PC-3 (cell line): ENCODE results near the gene LUZP1. TPM values are rescaled to one million over a fixed set of nuclear protein-coding genes. Genes with fewer than 3 reads are reported as not detected.

Experiments
- ATAC-seq: fragments of 200-7000 bp; cut with Tn5 transposase; 2 replicates; pipeline ENCODE4 v1.9.1; 2020; ENCODE audit warnings: mild to moderate bottlenecking, moderate library complexity
- BruUV-seq: library from RNA; stranded (reverse); fragments of 400-500 nt; replicated peaks from 2 replicates; lab custom pipeline; 2021; lab: Mats Ljungman, UMichigan
- CTCF ChIA-PET: fragments of 300-600 bp; sonication (Branson Sonifier 250); formaldehyde crosslinking; loops from one replicate; lab custom pipeline; 2022; ENCODE audit warnings: antibody characterized with exemption; lab: Charles Lee
- POLR2A ChIA-PET: fragments of 300-600 bp; sonication (Branson Sonifier 250); formaldehyde crosslinking; loops from one replicate; lab custom pipeline; 2022; ENCODE audit warnings: antibody characterized with exemption; ENCODE audit not compliant: unreplicated experiment; lab: Charles Lee
- DNase-seq: peaks from one replicate; pipeline ENCODE4 v3.0.0-alpha.2; 2015
- H2AFZ ChIP-seq: fragments of 300-600 bp; sonication (generic); 2 replicates; pipeline ENCODE4 v1.6.0; 2016; ENCODE audit warnings: antibody characterized with exemption, low read length
- H3F3A ChIP-seq: fragments of 300-600 bp; sonication (generic); one replicate; pipeline ENCODE4 v1.6.0; 2017; ENCODE audit warnings: antibody characterized with exemption, low read length, control low read depth, mild to moderate bottlenecking; ENCODE audit not compliant: unreplicated experiment
- H3K27ac ChIP-seq: fragments of 300-600 bp; sonication (generic); 2 replicates; pipeline ENCODE4 v1.5.1; 2016; ENCODE audit warnings: mild to moderate bottlenecking, low read length
- H3K27me3 ChIP-seq: fragments of 300-600 bp; sonication (generic); 2 replicates; pipeline ENCODE4 v1.6.1; 2016; ENCODE audit warnings: low read length, mixed read lengths
- H3K36me3 ChIP-seq: fragments of 300-600 bp; sonication (generic); 2 replicates; pipeline ENCODE4 v1.6.1; 2016; ENCODE audit warnings: low read depth, mixed run types, low read length, mixed read lengths
- H3K4me1 ChIP-seq: fragments of 300-600 bp; sonication (generic); 2 replicates; pipeline ENCODE4 v1.5.1; 2016; ENCODE audit warnings: low read length; ENCODE audit not compliant: insufficient read depth
- H3K4me2 ChIP-seq: fragments of 300-600 bp; sonication (generic); 2 replicates; pipeline ENCODE4 v1.6.0; 2016; ENCODE audit warnings: low read length
- H3K4me3 ChIP-seq: fragments of 300-600 bp; sonication (generic); 2 replicates; pipeline ENCODE4 v1.5.1; 2016; ENCODE audit warnings: mild to moderate bottlenecking, low read length, mixed read lengths
- H3K79me2 ChIP-seq: fragments of 300-600 bp; sonication (generic); 2 replicates; pipeline ENCODE4 v1.6.1; 2017; ENCODE audit warnings: low read length, mixed read lengths
- H3K9ac ChIP-seq: fragments of 300-600 bp; sonication (generic); 2 replicates; pipeline ENCODE4 v1.6.0; 2016; ENCODE audit warnings: mild to moderate bottlenecking, low read length
- H3K9me2 ChIP-seq: fragments of 300-600 bp; sonication (generic); replicated peaks from 2 replicates; pipeline ENCODE4 v1.6.1; 2016; ENCODE audit warnings: mixed run types, low read length, mixed read lengths
- H3K9me3 ChIP-seq: fragments of 300-600 bp; sonication (generic); 2 replicates; pipeline ENCODE4 v1.6.1; 2016; ENCODE audit warnings: low read length, mixed read lengths
- H4K20me1 ChIP-seq: fragments of 300-600 bp; sonication (generic); 2 replicates; pipeline ENCODE4 v1.6.1; 2016; ENCODE audit warnings: low read length, mixed read lengths
- EZH2 ChIP-seq: fragments of 300-600 bp; sonication (generic); IDR thresholded peaks from one replicate; pipeline ENCODE4 v1.6.1; 2017; ENCODE audit warnings: antibody characterized with exemption, mild to moderate bottlenecking, low read length; ENCODE audit not compliant: unreplicated experiment
- EZH2phosphoT487 ChIP-seq: fragments of 300-600 bp; sonication (generic); IDR thresholded peaks from 2 replicates; pipeline ENCODE4 v1.6.1; 2018; ENCODE audit warnings: mild to moderate bottlenecking, antibody characterized with exemption, low read length, borderline replicate concordance
- intact Hi-C: fragments of 100-400 bp; cut with micrococcal nuclease; formaldehyde crosslinking; loops from 2 replicates; pipeline ENCODE4 v1.9.0; 2023
- total RNA-seq: library from RNA; depleted of rRNA; stranded (reverse); fragments of >200 nt; gene quantifications from 2 replicates; pipeline ENCODE4 v1.2.3, GENCODE V29; 2014
- TF ChIP-seq, protein P1 (sequence below): fragments of 300-600 bp; sonication (generic); conservative IDR thresholded peaks from 2 replicates; pipeline ENCODE4 v1.5.1; 2017; ENCODE audit warnings: antibody characterized with exemption, low read depth, mild to moderate bottlenecking, low read length

The LUZP1 gene
- total RNA-seq, 1 experiment from 2014 or later = 17.8 TPM

DNA sequence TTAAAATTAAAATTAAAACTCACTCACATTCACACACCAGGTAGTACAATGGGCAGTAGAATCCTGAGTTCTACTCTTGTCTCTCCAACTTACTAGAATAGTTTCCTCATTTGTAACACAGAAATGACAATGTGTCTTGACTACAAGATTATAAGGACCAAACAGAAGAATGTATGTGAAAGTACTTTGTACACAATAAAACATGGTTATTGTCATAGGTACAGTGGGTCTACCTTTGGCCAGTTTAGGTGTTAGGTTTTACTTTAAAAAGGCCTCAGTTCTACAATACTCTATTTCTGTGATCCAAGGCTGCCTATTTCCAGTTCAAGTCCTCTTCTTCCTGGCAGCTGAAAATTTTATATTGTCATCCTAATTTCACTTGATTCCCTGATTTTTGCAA is 50.2 kb downstream of the LUZP1 start:
- intact Hi-C loops = loop anchor here (5.0 kb wide), 1 partner anchor 39 kb away; no protein-coding TSS in a partner anchor
- H3F3A ChIP-seq = no peaks in the 10 kb centered on the region
- H2AFZ ChIP-seq = no peak overlapping the region
- DNase-seq = no peak
- H3K9me3 ChIP-seq = no peaks in the 10 kb centered on the region
- no peaks in the 10 kb centered on the region for H4K20me1 ChIP-seq
- no peak for ATAC-seq
- peaks cover 9% of the 10 kb centered on the region; the same call in 1 of the 2 replicates for H3K4me1 ChIP-seq
- H3K36me3 ChIP-seq = no peaks in the 10 kb centered on the region
- H3K4me3 ChIP-seq = no peak overlapping the region
- H3K4me2 ChIP-seq = no peak overlapping the region
- CTCF ChIA-PET = no interaction called here
- no peak overlapping the region for H3K9ac ChIP-seq
- BruUV-seq = no TSS peak
- no peak for TF ChIP-seq EZH2phosphoT487
- TF ChIP-seq EZH2 = no peak
- TF ChIP-seq, protein P1, sequence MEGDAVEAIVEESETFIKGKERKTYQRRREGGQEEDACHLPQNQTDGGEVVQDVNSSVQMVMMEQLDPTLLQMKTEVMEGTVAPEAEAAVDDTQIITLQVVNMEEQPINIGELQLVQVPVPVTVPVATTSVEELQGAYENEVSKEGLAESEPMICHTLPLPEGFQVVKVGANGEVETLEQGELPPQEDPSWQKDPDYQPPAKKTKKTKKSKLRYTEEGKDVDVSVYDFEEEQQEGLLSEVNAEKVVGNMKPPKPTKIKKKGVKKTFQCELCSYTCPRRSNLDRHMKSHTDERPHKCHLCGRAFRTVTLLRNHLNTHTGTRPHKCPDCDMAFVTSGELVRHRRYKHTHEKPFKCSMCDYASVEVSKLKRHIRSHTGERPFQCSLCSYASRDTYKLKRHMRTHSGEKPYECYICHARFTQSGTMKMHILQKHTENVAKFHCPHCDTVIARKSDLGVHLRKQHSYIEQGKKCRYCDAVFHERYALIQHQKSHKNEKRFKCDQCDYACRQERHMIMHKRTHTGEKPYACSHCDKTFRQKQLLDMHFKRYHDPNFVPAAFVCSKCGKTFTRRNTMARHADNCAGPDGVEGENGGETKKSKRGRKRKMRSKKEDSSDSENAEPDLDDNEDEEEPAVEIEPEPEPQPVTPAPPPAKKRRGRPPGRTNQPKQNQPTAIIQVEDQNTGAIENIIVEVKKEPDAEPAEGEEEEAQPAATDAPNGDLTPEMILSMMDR = no peak
- peaks cover 90% of the 10 kb centered on the region for H3K79me2 ChIP-seq
- H3K9me2 ChIP-seq = no peaks in the 10 kb centered on the region
- no peak overlapping the region for H3K27ac ChIP-seq
- H3K27me3 ChIP-seq = no peaks in the 10 kb centered on the region
- POLR2A ChIA-PET = interaction anchor here (0.6 kb wide), 1 partner anchor 15 kb away, joined by 5 read pairs; no protein-coding TSS in a partner anchor

GRCh38 chr1:23116921-23117699 is 51.5 kb downstream of the LUZP1 start:
- Histone ChIP-seq H3K79me2 (peaks cover 92% of the 10 kb centered on the region), H3K27ac (no peak overlapping the region), H4K20me1 (no peaks in the 10 kb centered on the region), H3K9me2 (no peaks in the 10 kb centered on the region), H3K36me3 (no peaks in the 10 kb centered on the region), H3K27me3 (no peaks in the 10 kb centered on the region), H3K4me3 (no peak overlapping the region), H3F3A (no peaks in the 10 kb centered on the region), H3K9me3 (no peaks in the 10 kb centered on the region), H3K4me2 (no peak overlapping the region), H2AFZ (no peak overlapping the region), H3K9ac (no peak overlapping the region), H3K4me1 (0 out of 2 replicates have a peak, but pooled peaks cover 1% of the 10 kb centered on the region)
- CTCF ChIA-PET = no interaction called here
- POLR2A ChIA-PET = no interaction called here
- intact Hi-C loops = loop anchor here (5.0 kb wide), 1 partner anchor 40 kb away; no protein-coding TSS in a partner anchor
- ATAC-seq = peak; percentile 27; the same call in 1 of the 2 replicates
- DNase-seq = no peak
- no peak for TF ChIP-seq EZH2phosphoT487
- no peak for TF ChIP-seq EZH2
- TF ChIP-seq, protein P1 = no peak
- BruUV-seq = no TSS peak
